Transverse colon (tissue), 4 donors: ENCODE data around the gene GRIK4.

Source experiments
- CTCF ChIP-seq, 5 experiments: fragments of 200-600 bp in 3 of 5; fragments of 450-650 bp in 2 of 5; sonication (generic) in 3 of 5; IDR thresholded peaks; 1 replicate in 2 of 5; 2 replicates in 3 of 5; pipeline ENCODE4 v1.5.1; 2016 to 2017; ENCODE audit warnings: antibody characterized with exemption in 5 of 5, inconsistent platforms in 3 of 5, mild to moderate bottlenecking in 2 of 5, moderate library complexity in 1 of 5
- POLR2A ChIP-seq: fragments of 450-650 bp; IDR thresholded peaks from one replicate; pipeline ENCODE4 v1.6.1; 2016; ENCODE audit warnings: antibody characterized with exemption, mild to moderate bottlenecking, moderate library complexity
- POLR2AphosphoS5 ChIP-seq, 3 donors: sonication (generic); formaldehyde crosslinking; IDR thresholded peaks; one replicate each; pipeline ENCODE4 v1.6.1; 2016; ENCODE audit warnings: antibody characterized with exemption in 3 of 3

GRCh38 chr11:120556797-120557196 lies 45.2 kb downstream of the GRIK4 start:
- TF ChIP-seq POLR2AphosphoS5 (IDR thresholded peaks at IDR 0.05) (no peak), CTCF (IDR thresholded peaks at IDR 0.05) (no peak), POLR2A (no peak)
